ENCODE results near the gene JMJD7.

DNA sequence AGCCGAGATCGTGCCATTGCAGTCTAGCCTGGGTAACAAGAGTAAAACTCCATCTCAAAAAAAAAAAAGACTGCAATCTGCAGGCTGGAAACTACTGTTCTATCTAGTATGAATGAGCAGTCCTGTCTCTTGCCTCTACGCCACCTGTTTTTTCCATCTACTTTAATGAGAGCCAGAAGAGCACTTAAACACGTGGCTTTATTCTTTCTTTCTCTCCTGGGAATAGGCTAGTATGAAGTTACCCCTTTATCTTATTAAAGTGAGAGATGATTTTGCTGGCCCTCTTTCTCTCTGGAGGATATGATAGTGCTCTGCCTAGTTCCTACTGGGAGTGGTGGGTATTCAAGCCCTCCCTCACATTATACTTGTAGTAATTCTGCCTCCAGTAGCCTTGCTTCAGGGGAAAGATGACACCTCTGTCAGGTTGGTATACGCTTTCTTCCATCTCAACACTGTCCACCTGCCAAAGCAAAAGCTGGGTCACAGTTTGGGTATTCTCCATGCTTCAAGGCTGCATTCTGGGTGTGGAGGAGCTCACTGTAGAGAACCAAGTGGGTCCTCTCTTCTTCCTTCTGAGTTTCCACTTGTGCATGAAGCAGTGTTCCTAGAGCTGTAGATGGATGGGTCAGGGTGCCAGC is 35.8 kb upstream of the JMJD7 start:
- TF ChIP-seq CTCF (IDR thresholded peaks at IDR 0.05; ENCODE audit: low read length) (no peak), EZH2 (IDR thresholded peaks at IDR 0.05; ENCODE audit: borderline replicate concordance, low read length) (no peak)
